Fibroblast of skin of right biceps (primary cell): ENCODE measurements around the gene RBM34.
"Not testable (repeated sequence)": the region's sequence is repeated elsewhere in the genome, so short reads cannot be mapped to it uniquely, and the experiment has no call there.

Experiments
- DNase-seq: peaks from one replicate; pipeline ENCODE4 v3.0.0-alpha.2; 2013

The RBM34 gene

DNA sequence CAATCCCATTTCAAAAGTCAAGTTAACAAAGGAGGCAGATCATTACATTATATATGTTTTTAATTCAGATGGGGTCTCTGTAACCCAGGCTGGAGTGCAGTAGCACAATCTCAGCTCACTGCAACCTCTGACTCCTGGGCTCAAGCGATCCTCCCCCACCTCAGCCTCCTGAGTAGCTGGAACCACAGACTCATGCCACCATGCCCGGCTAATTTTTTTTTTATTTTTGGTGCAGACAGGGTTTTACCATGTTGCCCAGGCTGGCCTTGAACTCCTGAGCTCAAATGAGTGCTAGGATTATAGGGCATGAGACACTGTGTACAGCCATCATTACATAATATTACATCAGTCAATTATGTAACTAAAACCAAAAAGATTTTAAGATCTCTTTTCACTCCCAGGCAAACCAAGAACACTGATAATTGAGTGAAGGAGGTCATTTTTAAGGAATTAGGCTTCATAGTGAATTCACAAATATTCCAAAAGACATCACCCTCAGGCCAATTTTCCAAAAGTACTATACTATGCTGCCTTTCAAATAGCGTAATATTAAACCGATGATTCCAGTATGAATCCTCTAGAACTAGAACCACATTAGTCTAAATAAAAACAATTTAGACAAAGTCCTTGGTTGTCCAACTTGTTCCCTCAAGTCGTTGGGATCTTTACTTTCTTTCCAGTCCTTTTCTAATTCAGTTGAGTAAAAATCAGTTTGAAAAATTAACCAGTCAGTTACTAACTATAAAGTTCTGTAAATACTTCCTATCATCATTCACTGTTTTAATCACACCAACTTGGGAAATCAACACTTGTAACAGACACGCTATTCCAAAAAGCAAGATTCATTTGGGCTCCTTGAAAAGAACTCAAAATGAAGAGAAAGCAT lies 48.5 kb downstream of the RBM34 start:
- no peak for DNase-seq

DNA sequence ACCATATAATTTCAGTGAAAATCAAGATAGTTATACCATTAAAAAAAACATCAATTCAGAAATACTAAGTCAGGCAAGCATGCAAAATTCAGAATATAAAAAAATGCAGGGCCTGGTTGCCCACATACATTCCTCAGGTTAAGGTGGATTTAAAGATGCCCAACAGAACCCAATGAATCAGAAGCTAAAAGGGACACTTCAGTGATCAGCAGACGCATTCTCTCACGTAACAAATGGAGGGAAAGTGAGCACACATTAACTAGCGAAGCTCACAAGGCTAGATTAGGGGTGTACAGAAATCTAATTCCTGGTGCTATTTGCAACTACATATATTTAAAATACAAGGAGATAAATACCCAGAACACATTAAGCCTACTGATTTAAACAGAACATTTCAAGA lies 49.9 kb downstream of the RBM34 start:
- DNase-seq, result no peak

DNA sequence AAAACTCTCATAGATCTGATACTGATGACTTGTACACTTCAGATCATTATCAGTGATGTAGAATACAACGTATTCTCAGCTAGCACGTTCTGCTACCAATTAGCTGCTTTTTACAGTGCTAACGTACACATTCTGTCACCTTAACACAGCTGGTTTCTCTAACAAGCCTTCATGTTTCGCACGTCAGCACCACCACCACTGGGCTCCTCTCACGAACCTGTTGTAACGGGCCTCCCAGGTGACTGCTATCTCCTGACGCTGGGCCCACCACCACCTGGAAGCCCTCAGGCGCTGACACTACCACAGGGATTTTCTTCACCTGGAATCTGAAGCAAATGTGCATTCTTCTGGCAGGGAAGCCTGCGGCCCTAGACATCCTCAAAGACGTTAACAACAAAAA lies 52.2 kb downstream of the RBM34 start:
- DNase-seq, result no peak

DNA sequence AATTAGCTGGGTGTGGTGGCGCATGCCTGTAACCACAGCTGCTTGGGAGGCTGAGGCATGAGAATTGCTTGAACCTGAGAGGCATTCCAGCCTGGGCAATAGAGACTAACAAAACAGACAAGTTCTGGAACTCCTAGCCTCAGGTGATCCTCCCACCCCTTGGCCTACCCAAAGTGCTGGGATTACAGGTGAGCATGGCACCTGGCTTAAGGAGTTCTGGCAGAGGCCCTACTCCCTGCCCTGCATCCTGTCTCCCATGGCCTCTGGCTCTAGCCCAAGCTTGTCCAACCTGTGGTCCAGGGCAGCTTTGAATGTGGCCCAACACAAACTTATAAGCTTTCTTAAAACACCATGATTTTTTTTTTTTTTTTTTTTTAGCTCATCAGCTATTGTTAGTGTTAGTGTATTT lies 52.9 kb downstream of the RBM34 start:
- DNase-seq, result no peak

DNA sequence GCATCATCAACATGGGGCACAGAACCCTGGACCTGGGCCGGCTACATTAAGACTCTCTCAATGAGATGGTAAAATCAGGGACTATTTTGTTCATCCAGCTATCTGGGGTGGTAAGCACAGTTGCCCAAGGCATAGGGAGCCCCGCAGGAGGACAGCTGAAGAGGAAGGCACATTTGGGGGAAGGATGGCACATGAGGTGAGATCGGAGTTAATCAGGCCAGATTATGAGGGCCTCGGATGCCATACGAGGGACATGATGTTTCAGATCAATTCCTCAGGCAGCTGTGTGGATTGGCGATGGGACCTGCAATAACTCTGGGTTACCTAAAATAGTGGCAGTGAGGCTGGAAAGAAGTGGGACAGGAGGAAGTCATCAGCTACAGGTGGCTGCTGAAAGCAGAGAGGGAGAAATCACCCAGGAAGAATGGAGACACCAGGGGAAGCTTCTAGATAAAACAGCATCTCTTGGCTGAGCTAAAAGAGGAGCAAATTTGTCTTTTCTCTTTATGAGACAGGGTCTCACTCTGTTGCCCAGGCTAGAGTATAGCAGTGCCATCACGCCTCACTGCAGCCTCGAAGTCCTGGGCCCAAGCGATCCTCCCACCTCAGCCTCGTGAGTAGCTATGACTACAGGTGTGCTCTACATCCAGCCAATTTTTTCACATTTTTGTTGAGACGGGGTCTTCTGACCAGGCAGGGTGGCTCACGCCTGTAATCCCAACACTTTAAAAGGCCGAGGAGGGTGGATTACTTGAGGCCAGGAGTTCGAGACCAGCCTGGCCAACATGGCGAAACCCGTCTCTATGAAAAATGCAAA lies 53.5 kb downstream of the RBM34 start:
- no peak for DNase-seq

DNA sequence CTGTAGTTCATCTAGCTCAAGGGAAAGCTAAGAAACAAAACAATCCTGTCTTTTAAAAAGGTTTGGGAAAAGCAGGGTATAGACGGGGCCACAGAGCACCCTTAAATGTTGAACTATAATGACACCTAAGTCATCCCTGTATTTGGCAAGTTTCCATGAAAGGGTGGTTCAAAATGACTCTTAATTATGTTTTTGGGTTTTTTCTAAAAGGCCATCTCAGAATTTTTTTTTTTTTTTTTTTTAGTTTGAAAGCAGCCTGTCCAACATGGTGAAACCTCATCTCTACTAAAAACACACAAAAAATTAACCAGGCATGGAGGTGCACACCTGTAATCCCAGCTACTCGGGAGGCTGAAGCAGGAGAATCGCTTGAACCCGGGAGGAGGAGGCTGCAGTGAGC lies 54.6 kb downstream of the RBM34 start:
- no peak for DNase-seq

DNA sequence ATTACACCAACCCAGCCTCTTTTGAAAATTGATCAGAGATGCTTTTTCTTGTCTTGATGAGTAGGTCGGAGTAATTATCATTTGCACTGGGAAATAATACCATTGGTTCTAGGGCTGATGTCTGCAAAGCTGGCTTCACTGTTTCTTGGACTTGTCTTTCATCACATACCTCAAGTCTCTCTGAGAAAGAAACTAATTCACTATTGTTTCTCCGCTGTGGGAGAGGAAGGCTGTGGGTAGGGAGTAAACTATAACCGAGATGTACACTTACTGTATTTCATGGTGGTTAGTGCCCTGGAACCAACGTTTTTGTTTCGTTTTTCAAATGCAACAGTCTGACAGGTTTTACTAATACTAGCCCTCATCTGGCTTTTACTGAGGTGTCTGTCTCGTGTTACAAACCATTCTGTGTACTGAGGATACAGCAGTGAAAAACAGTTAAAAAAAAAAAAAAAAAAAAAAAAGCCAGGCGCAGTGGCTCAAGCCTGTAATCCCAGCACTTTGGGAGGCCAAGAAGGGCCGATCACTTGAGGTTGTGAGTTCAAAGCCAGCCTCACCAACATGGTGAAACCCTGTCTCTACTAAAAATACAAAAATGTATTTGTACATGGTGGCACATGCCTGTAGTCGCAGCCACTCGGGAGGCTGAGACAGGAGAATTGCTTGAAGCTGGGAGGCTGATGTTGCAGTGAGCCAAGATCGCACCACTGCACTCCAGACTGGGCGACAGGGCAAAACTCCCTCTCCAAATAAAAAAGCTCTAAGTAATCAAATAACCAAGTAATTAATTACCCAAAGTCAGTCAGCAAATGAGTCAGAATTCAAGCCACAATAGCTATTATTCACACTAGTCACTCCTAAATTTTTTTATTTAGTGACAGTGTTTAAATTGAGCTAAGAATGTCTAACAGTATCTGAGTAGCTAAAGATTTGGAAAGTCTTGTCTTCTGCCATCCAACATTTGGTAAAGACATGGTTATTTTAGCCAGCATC lies 55.7 kb downstream of the RBM34 start:
- no peak for DNase-seq

DNA sequence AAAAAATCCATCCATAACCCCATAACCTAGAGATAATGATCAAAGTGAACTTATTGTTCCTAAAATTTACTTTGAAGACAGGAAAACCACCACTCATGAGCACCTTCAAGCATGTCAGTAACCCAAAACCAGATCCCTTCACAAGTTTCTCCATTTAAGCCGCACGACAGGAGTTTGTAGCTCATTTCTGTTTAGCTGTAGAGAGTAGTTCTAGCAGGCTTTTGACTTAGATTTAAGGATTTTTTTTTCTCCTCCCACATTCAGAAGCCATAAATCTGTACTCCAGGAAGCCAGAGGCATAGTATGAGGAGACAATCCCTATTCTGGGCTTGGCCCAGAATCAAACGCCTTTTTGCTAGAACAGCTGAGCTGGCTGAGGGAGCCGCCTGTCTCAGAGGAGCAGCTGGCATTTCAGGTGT lies 58.0 kb downstream of the RBM34 start:
- no peak for DNase-seq

DNA sequence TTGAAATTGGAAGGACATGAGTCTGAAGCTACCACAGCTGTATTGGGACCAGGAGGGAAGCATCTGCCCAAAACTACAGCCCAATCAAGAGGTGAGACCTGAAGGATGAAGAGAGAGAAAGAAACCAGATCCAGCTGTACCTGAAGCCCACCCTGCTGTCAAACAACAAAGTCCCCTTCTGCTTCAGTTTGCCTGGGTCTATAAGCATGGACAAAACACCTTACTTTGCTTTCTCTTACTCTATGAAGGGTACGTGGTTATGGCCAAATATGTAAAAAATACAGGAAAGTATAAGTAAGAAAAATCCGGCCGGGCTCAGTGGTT lies 58.8 kb downstream of the RBM34 start:
- DNase-seq, result no peak

DNA sequence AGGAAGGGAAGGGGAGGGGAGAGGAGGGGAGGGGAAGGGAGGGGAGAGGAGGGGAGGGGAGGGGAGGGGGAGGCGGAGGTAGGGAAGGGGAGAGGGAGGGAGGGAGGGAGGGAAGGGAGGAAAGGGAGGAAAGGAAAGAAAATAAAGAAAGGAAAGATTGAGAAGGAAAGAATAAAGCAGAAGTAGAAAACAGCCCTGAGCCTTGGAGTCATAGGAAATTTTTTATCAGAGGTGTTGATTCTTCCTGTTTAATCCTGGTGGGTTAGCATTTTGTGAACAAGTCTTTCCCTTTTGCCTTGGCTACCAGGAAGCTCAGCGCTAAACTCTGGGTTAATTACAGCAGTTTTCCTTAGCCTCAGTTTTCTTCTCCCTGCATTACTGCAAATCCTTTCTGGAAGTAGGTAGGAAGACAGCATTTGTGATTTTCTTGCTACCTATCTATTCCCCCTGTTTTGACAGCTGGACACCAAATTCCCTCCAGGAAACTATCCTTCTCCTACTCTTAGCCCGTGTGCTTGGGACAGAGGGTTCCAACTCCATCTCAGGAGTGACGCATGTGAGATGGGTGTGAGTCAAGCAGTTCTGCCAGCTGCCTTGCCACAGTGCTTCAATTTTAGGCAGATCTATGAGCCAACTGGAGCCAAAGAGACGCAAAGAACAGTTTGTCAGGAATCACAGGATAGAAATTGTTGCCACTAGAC lies 59.3 kb downstream of the RBM34 start:
- no peak for DNase-seq

DNA sequence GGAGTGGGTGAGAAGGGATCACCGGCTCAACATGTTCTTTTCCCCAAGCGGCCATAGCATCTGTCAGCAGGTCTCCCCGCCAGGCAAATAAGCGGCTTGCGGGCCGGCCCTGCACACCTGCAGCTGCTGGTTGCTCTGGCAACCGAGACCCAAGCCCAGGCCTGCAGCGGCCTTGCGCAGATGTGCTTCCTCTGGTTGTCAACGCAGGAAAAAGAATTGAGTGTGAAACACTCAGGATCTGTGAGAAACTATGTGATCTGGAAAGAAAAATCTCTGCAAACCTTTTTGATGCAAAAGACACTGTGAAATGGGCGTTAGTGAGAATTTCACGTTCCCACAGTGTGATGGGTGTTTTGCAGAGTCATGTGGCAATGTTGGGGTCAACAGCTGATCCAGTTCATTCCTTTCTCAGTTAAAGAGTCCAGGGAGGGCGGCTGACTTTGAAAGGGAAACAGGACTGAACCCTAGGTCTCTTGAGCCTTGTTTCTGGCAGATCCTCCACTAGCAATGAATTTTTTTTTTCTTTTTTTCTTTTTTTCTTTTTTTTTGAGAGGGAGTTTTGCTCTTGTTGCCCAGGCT lies 60.8 kb downstream of the RBM34 start:
- DNase-seq, result no peak

DNA sequence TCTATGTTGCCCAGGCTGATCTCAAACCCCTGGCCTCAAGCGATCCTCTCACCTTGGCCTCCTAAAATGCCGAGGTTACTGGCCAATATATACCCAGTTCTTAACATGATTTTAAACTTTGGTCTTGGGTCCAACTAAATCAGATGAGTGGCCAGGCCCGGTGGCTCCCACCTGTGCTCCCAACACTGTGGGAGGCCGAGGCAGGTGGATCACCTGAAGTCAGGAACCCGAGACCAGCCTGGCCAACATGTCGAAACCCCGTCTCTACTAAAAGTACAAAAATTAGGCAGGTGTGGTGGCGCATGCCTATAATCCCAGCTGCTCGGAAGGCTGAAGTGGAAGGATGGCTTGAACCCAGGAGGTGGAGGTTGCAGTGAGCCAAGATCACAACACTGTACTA lies 62.1 kb downstream of the RBM34 start:
- DNase-seq, result no peak

DNA sequence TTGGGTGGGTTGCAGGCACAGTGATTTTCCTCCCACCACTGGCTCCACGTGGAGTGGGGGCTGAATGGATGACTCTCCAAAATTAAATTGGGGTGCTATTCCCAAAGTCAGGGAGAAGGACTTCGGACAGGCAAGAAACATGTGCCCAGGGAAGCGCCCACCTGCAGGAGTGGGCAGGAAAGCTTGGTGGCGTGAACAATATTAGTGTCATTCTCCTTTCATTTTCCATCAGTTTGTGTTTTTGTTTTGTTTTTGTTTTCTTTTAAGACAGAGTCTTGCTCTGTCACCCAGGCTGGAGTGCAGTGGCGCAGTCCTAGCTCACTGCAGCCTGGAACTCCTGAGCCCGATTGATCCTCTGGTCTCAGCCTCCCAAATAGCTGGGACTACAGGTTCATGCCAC lies 62.5 kb downstream of the RBM34 start:
- no peak for DNase-seq

DNA sequence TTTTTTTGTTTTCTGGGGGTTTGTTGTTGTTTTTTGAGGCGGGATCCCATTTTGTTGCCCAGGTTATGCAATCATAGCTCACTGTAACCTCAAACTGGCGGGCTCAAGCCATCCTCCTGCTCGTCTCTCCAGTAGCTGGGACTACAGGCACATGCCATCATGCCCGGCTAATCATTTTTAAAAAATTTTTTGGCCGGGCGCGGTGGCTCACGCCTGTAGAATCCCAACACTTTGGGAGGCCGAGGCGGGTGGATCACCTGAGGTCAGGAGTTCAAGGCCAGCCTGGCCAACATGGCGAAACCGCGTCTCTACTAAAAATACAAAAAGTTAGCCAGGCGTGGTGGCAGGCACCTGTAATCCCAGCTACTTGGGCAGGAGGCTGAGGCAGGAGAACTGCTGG lies 63.5 kb downstream of the RBM34 start:
- not testable (repeated sequence) for DNase-seq

DNA sequence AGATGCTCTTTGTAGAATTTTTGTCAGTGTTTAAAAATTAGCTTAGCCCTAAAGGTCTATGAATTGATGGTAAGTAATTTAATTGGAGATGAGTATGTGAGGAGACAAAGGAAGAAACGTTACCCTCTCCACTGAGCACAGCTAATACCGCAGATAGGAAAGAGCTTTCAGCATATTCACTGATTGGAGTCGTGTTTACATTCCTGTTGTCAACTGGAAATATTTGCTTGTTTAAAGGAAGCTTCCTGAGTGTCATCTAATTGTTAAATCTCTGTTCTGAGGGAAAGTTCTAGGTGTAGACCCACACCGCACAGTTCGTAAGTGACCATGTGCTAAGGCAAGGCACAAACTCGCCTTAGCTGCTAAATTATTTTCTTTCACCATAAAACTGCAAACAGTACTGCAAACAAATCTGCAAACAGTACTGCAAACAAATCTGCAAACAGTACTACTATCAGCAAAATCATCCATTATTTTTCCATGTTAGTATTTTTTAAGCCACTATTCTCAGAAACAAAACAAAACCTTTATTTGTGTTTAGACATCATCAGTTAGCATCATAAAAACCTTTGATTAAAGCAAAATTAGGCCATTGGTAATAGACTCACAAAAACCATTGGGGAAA lies 65.0 kb downstream of the RBM34 start:
- DNase-seq, result no peak

DNA sequence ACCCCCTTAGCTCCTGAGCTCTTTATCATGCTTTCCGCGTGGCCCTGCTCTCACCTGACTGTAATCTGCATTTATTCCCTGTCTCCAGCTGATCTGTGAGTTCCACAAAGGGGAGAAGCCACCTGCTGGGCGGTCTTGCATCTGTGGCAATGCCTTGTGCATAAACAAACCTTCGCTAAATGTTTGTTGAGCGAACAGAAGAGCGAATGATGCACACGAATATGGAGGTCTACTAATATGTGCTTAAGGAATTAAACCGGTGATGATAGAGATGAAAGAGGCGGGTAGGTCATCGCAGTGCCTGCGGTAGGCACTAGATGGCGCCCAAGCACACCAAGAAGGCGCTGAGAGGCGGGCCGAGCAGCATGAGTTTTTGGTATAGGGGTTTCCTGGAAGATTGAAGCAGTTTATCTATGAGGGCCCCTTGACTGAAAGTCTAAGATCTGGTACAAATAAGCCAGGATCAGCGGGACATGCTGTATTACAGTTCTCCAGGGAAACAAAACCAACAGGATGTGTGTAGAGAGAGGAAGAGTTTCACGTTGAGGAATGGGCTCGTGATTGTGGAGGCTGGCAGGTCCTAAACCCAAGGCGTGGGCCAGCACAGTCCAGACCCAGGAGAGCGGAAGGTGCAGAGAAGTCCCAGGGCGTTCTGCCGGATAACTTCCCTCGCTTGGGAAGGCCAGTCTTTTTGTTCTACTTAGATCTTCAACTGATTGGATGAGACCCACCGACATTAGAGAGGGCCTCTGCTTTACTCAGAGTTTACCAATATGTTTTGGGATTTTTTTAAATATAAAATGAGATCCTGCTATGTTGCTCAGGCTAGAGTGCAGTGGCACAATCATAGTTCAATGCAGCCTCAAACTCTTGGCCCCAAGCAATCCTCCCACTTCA lies 67.1 kb downstream of the RBM34 start:
- peak; percentile 63 for DNase-seq

DNA sequence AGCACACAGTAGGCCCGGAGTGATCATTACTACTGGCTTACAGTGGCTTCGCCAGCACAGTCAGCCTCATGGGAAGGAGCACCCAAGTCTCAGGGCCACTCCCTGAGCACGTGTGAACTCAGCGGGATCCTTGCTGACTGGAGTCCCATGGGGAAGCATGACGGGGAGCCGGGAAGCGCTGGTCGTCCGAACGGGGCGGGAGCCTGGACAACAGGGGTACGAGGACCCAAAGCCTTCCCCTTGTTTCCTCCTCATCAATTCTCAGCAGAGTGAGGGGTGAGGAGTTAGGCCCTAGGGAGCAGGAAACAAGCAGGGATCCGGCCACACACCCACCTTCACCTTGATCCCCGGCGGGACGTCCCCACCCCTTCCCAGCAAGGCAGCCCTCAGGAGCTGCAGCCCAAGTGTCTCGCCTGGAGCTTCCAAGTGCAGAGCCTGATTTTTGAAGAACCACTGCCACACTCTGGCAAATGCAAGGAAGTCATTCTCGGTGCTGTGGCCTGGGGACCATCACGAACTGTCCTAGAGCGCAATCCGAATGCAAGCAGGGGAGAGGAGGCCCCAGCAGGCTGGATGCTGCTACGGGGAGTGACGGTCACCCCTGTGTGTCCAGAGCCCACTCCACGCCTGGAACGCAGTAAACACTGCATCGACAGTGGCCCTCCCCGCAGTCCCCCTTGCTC lies 67.9 kb downstream of the RBM34 start:
- DNase-seq, result peak; percentile 73

DNA sequence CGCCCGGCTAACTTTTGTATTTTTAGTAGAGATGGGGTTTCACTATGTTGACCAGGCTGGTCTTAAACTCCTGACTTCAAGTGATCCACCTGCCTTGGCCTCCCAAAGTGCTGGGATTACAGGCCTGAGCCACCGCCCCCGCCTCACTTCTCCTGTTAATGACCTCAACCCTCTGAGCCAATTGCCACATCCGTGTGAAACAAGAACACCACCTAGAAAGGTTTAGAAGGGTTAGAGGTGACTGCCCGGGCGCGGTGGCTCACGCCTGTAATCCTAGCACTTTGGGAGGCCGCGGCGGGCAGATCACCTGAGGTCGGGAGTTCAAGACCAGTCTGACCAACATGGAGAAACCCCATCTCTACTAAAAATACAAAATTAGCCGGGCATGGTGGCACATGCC lies 68.6 kb downstream of the RBM34 start:
- DNase-seq, result not testable (repeated sequence)

DNA sequence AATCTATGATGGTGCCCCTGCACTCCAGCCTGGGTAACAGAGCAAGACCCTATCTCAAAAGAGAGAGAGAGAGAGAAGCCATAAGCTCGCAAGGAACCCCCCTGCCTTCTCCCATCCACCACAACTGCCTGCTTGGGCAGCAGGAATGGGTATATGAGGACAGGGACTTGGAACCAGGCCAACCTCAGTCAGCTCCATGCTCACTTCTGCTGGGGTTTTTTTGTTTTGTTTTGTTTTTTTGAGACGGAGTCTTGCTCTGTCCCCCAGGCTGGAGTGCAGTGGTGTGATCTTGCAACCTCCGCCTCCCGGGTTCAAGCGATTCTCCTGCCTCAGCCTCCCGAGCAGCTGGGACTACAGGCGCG lies 69.0 kb downstream of the RBM34 start:
- DNase-seq, result not testable (repeated sequence)
